Choroid plexus epithelial cell (primary cell): ENCODE measurements around the gene CCDC97.

Experiments used
- DNase-seq: peaks from one replicate; pipeline ENCODE4 v3.0.0-alpha.2; 2010; ENCODE audit warnings: low read depth
- H3K4me3 ChIP-seq: 2 replicates; pipeline ENCODE4 v1.5.1; 2011; ENCODE audit warnings: low read depth, mild to moderate bottlenecking, control low read depth, low read length, moderate library complexity
- CTCF ChIP-seq: conservative IDR thresholded peaks from 2 replicates; pipeline ENCODE4 v1.5.1; 2011; ENCODE audit warnings: low read depth, mild to moderate bottlenecking, control low read depth, inconsistent platforms, low read length, moderate library complexity

Gene CCDC97

DNA sequence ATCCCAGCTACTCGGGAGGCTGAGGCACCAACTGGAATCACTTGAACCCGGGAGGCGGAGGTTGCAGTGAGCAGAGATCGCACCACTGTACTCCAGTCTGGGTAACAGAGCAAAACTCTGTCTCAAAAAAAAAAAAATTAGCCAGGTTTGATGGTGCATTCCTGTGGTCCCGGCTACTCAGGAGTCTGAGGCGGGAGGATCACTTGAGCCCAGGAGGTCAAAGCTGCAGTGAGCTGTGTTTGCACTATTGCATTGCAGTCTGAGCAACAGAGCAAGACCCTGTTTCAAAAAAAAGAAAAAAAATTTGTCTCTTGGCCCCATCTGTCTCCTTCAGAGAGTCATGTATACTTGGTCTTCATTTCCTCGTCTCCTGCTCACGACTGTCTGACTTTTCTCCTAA, 1.6 kb downstream of the CCDC97 start:
- DNase-seq: peak; percentile 42
- no peak for TF ChIP-seq CTCF
- H3K4me3 ChIP-seq: no peak overlapping the region

DNA sequence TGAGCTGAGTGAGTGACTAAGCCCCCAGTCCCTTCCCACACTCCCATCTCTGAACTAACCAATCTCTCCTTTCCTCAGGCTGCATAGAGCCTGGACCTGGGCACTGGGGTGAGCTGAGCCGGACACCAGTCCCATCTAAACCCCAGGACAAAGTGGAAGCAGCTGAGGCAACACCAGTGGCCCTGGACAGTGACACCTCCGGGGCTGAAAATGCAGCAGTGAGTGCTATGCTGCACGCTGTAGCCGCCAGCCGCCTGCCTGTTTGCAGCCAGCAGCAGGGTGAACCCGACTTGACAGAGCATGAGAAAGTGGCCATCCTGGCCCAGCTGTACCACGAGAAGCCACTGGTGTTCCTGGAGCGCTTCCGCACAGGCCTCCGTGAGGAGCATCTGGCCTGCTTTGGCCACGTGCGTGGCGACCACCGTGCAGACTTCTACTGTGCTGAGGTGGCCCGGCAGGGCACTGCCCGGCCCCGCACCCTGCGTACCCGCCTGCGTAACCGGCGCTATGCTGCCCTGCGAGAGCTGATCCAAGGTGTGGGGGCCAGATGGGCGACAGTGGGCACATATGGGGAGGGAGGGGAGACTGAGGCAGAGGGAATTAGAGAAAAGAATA, 6.4 kb downstream of the CCDC97 start:
- no peak for TF ChIP-seq CTCF
- H3K4me3 ChIP-seq: no peak overlapping the region
- no peak for DNase-seq

- no peak for DNase-seq
- H3K4me3 ChIP-seq: no peak overlapping the region
- TF ChIP-seq CTCF: no peak
These were observed 8.9 kb downstream of the CCDC97 start for GRCh38 chr19:41318696-41319499.

GRCh38 chr19:41319500-41320184, 9.7 kb downstream of the CCDC97 start:
- no peak for TF ChIP-seq CTCF
- no peak overlapping the region for H3K4me3 ChIP-seq
- DNase-seq: no peak

GRCh38 chr19:41320185-41320518, 10.2 kb downstream of the CCDC97 start:
- DNase-seq: no peak
- no peak overlapping the region for H3K4me3 ChIP-seq
- no peak for TF ChIP-seq CTCF

GRCh38 chr19:41320568-41320967, 10.6 kb downstream of the CCDC97 start:
- TF ChIP-seq CTCF: no peak
- no peak for DNase-seq
- no peak overlapping the region for H3K4me3 ChIP-seq

GRCh38 chr19:41321204-41321599, 11.2 kb downstream of the CCDC97 start:
- DNase-seq: no peak
- no peak for TF ChIP-seq CTCF
- H3K4me3 ChIP-seq: no peak overlapping the region
